IPS-18c (cell line): ENCODE measurements around the gene IL34.

Experiments
- H3K4me3 ChIP-seq: 2 replicates; pipeline ENCODE4 v1.7.0; 2013; ENCODE audit warnings: low read depth, mild to moderate bottlenecking, low read length, moderate library complexity; ENCODE audit not compliant: insufficient read depth
- H3K9me3 ChIP-seq: one replicate; pipeline ENCODE4 v1.6.1; 2013; ENCODE audit warnings: mild to moderate bottlenecking, low read length, moderate library complexity; ENCODE audit not compliant: control insufficient read depth, insufficient read depth

IL34 gene

GRCh38 chr16:70651524-70651923, 5.2 kb downstream of the IL34 start:
- Histone ChIP-seq H3K4me3 (no peak overlapping the region), H3K9me3 (peaks cover 5% of the 10 kb centered on the region)

GRCh38 chr16:70652322-70652721, 6.0 kb downstream of the IL34 start:
- Histone ChIP-seq H3K9me3 (peaks cover 5% of the 10 kb centered on the region), H3K4me3 (no peak overlapping the region)

DNA sequence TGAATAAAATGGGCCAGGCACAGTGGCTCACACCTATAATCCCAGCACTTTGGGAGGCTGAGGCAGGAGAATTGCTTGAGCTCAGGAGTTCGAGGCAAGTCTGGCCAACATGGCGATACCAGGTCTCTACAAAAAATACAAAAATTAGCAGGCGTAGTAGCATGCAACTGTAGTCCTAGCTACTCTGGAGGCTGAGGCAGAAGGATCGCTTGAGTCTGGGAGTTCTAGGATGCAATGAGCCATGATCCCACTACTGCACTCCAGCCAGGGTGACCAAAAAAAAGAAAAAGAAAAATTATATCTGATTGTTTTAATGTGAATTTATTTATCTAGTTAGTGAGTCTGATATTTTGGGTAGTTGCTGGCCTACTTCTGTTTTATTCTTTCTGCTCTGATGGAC, 7.0 kb downstream of the IL34 start:
- peaks cover 2% of the 10 kb centered on the region for H3K9me3 ChIP-seq
- H3K4me3 ChIP-seq: no peak overlapping the region

- H3K4me3 ChIP-seq: no peak overlapping the region
Observed at GRCh38 chr16:70653809-70654771, 7.7 kb downstream of the IL34 start.

GRCh38 chr16:70656065-70656711, 9.8 kb downstream of the IL34 start:
- Histone ChIP-seq H3K4me3 (no peak overlapping the region), H3K9me3 (no peaks in the 10 kb centered on the region)

More at GRCh38 chr16:70653809-70654771, 7.7 kb downstream of the IL34 start:
- no peaks in the 10 kb centered on the region for H3K9me3 ChIP-seq

GRCh38 chr16:70656712-70657263, 10.4 kb downstream of the IL34 start:
- Histone ChIP-seq H3K4me3 (no peak overlapping the region), H3K9me3 (no peaks in the 10 kb centered on the region)

- no peaks in the 10 kb centered on the region for H3K9me3 ChIP-seq
- no peak overlapping the region for H3K4me3 ChIP-seq
Observed at GRCh38 chr16:70657956-70658355, 11.6 kb downstream of the IL34 start.

- no peaks in the 10 kb centered on the region for H3K9me3 ChIP-seq
- no peak overlapping the region for H3K4me3 ChIP-seq
Observed at GRCh38 chr16:70658921-70659320, 12.6 kb downstream of the IL34 start.

DNA sequence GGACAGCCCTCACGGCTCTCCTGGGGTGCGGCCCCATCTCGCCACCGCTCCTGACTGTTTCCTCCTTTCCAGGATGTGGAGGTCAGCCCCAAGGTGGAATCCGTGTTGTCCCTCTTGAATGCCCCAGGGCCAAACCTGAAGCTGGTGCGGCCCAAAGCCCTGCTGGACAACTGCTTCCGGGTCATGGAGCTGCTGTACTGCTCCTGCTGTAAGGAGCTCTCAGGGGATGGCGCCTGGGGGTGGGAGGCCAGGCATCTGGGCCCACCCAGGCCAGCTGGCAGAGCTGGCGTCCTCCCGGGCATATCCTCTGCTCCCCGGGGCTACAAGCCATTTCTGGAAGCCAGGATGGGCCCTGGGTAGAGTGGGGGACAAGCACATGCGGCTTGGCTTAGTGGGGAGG, 13.2 kb downstream of the IL34 start:
- Histone ChIP-seq H3K9me3 (no peaks in the 10 kb centered on the region), H3K4me3 (no peak overlapping the region)

DNA sequence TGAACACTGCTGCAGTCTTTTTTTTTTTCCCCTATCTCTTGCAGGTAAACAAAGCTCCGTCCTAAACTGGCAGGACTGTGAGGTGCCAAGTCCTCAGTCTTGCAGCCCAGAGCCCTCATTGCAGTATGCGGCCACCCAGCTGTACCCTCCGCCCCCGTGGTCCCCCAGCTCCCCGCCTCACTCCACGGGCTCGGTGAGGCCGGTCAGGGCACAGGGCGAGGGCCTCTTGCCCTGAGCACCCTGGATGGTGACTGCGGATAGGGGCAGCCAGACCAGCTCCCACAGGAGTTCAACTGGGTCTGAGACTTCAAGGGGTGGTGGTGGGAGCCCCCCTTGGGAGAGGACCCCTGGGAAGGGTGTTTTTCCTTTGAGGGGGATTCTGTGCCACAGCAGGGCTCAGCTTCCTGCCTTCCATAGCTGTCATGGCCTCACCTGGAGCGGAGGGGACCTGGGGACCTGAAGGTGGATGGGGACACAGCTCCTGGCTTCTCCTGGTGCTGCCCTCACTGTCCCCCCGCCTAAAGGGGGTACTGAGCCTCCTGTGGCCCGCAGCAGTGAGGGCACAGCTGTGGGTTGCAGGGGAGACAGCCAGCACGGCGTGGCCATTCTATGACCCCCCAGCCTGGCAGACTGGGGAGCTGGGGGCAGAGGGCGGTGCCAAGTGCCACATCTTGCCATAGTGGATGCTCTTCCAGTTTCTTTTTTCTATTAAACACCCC, 13.8 kb downstream of the IL34 start:
- H3K9me3 ChIP-seq: no peaks in the 10 kb centered on the region

GRCh38 chr16:70660672-70661350, 14.5 kb downstream of the IL34 start:
- no peak overlapping the region for H3K4me3 ChIP-seq
- no peaks in the 10 kb centered on the region for H3K9me3 ChIP-seq

More for the DNA sequence above, 13.8 kb downstream of the IL34 start:
- no peak overlapping the region for H3K4me3 ChIP-seq

DNA sequence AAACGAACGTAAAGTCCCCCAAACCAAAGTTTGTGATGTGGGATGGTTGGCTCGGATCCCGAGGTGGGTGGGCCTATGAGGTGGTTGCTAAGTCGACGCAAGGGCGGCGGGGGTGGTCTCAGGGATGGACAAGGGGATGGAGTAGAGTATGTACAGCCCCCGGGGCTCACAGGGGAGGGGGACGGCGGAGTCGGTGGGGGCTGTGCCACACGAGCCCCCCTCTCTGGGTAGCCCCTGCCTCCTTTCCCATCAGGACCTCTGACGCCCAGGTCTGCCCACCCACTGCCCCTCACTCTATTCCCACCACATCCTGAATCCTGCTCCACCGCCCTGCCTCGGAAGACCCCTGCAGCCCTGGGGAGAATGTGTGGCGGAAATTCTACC, 15.2 kb downstream of the IL34 start:
- Histone ChIP-seq H3K4me3 (no peak overlapping the region), H3K9me3 (no peaks in the 10 kb centered on the region)

GRCh38 chr16:70661918-70662641, 15.7 kb downstream of the IL34 start:
- H3K9me3 ChIP-seq: no peaks in the 10 kb centered on the region
- no peak overlapping the region for H3K4me3 ChIP-seq

DNA sequence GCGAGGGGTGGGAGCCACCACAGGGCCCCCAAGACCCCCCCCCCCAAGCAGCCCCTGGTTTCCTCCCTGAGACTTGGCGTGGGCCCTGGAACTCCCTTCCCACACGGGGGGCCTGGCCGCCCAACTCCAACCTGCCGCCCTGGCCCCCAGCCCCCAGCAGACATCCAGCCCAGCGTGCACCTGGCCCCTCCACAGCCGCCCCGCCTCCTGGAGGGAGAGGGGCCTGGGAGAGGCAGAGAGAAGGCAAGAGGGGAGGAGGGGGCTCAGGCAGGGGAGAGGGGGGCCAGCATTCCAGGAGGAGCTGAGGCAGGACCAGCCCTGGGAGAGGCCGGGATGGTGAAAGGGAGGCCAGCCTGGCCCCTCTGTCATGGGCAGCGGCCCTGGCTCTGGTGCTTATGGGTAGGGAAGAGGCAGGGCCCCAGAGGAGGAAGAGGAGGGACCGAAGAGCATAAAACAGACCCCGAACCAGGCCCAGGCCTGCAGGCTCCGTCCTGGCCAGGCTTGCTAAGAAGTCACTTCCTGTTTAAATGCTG, 16.7 kb downstream of the IL34 start:
- Histone ChIP-seq H3K9me3 (no peaks in the 10 kb centered on the region), H3K4me3 (no peak overlapping the region)

GRCh38 chr16:70663524-70664324, 17.4 kb downstream of the IL34 start:
- Histone ChIP-seq H3K9me3 (no peaks in the 10 kb centered on the region), H3K4me3 (no peak overlapping the region)
